Astrocyte (in vitro differentiated cells and primary cell): Measurements from ENCODE around the gene HTR3C.
"Not testable (repeated sequence)": the region's sequence is repeated elsewhere in the genome, so short reads cannot be mapped to it uniquely, and the experiment has no call there.

ENCODE experiments used
- CTCF ChIP-seq: IDR thresholded peaks from 2 replicates; pipeline ENCODE4 v1.5.1; 2011; ENCODE audit warnings: low read depth, mild to moderate bottlenecking, inconsistent platforms, low read length, moderate library complexity; ENCODE audit not compliant: insufficient read depth
- EZH2 ChIP-seq: IDR thresholded peaks from 2 replicates; pipeline ENCODE4 v1.6.1; 2012; ENCODE audit warnings: mild to moderate bottlenecking, low read length, inconsistent platforms; ENCODE audit not compliant: insufficient read depth

GRCh38 chr3:184038307-184038706 lies 14.5 kb upstream of the HTR3C start:
- TF ChIP-seq CTCF, EZH2: not testable (repeated sequence)
